ENCODE measurements around the gene C1QTNF9.

- no peak for TF ChIP-seq POLR2A (IDR thresholded peaks at IDR 0.05; ENCODE audit: low read length)
- no peak for TF ChIP-seq GATA1 (IDR thresholded peaks at IDR 0.05; ENCODE audit: low read depth, low read length)
Measured at GRCh38 chr13:24328145-24328544, 18.8 kb downstream of the C1QTNF9 start.
